H54 (cell line): ENCODE results near the gene DAZL.

Source experiments
- DNase-seq: peaks from one replicate; pipeline ENCODE4 v3.0.0; 2011; ENCODE audit warnings: low spot score, mixed read lengths; ENCODE audit not compliant: insufficient read length
- FAIRE-seq: peaks from 3 replicates; lab custom pipeline; 2011; peaks lifted over from hg19 to GRCh38; lab: Jason Lieb, UNC
- POLR2A ChIP-seq: IDR thresholded peaks from 2 replicates; pipeline ENCODE4 v1.6.1; 2011; ENCODE audit warnings: low read depth, mild to moderate bottlenecking, low read length

The DAZL gene

GRCh38 chr3:16545413-16546185, 59.6 kb downstream of the DAZL start:
- FAIRE-seq (no peak), DNase-seq (no peak)
- TF ChIP-seq POLR2A: no peak

DNA sequence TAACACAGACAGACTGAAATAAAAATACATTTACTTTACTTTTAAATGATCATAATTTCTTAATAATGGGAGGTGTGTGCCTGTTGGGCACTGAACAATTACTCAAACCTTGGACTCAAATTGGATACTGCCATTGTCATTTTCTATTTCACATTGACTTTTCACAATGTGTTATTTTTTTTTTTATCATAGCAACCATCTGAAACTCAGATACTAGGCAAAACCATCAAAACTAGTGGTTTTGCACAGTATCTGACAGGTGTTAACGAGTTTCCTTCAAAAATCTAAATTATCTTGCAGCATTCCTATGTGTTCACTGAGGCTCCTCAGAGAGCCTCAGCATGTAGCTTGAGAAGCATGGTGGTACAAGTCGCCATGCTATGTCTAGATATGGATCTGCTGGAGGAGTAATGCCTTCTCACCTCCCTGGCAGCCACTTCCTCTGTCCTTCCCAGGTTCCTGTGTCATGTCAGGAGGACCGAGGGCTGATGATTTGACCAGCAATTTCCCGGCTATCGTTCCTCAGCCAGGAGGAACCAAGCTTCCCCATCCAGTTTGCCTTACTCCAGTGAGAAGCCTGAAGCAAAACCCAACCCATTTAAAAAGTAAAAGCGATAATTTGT, 61.9 kb downstream of the DAZL start:
- no peak for TF ChIP-seq POLR2A
- DNase-seq: no peak
- no peak for FAIRE-seq

- DNase-seq: no peak
- no peak for TF ChIP-seq POLR2A
- FAIRE-seq: no peak
These were observed 66.7 kb downstream of the DAZL start for GRCh38 chr3:16538507-16538906.

DNA sequence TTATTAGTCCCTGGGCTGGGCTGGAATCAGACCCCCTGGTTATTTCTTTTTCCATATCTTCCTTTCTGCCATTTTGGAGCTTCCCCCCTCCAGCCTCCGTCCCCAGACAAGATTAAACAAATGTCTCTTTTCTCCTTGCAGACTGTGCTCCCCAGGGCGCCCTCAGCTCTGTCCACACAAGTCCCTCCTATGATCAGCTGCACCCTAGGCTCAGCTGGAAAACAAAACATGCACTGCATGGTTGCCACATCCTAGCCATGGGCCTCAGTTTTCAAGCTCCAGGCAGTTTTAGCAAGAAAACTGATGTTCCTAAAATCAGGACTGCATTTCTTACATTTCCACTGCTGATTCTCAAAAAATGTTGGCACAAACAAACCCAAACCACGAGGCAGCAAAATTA, 68.2 kb downstream of the DAZL start:
- TF ChIP-seq POLR2A: no peak
- DNase-seq: no peak
- FAIRE-seq: no peak
